Fibroblast of the aortic adventitia (primary cell): ENCODE measurements around the gene EGFR. TPM values are rescaled to one million over a fixed set of nuclear protein-coding genes. Genes with fewer than 3 reads are reported as not detected.

Experiments
- DNase-seq: peaks from one replicate; pipeline ENCODE4 v3.0.0-alpha.2; 2010; ENCODE audit warnings: low read depth
- H3K4me3 ChIP-seq: 2 replicates; pipeline ENCODE4 v1.5.1; 2011; ENCODE audit warnings: low read depth, mild to moderate bottlenecking, control low read depth, low read length, moderate library complexity
- CTCF ChIP-seq: IDR thresholded peaks from 2 replicates; pipeline ENCODE4 v1.5.1; 2011; ENCODE audit warnings: mild to moderate bottlenecking, low read length, control low read depth, inconsistent platforms; ENCODE audit not compliant: insufficient read depth
- total RNA-seq: library from RNA; depleted of rRNA; stranded (reverse); fragments of >200 nt; gene quantifications from 2 replicates; pipeline ENCODE4 v1.2.3, GENCODE V29; 2012; ENCODE audit warnings: low replicate concordance

Gene EGFR
- total RNA-seq, 1 donor, result 147 TPM

DNA sequence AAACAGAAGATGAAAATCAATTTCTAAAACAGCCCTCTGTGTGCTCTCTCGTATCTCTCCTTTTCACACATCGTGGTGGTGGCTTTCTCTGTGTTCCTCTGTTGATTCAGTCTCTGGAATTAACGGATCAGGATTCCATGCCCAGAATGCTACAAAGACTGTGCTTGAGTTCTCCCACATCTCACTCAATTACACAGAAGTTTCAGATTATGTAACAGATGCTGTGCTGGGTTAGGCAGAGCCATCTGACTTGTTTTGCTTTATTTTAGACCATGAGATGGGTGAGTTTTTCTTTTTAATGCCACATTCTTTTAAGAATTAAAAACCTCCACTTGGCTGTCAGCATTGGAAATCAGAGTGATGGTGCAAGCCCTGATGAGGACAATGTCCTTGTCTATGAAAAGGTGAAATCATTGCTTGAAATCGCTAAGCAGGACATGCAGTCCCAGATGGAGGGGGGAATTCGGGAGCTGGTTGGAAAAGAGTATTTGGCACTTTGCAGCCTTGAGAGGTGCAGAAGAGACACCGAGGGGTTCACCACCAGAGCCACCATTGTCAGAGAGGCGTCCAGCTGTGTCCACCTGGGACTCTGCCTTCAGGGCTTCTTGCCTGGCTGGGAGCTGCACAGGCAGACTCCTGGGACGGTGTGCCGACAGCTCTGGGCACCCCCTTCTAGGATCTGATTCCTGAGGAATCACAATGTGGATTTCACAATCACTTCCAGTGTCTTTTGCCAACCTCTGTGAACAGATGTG lies 80.4 kb downstream of the EGFR start:
- TF ChIP-seq CTCF, result no peak
- no peak overlapping the region for H3K4me3 ChIP-seq
- peak; percentile 78 for DNase-seq

DNA sequence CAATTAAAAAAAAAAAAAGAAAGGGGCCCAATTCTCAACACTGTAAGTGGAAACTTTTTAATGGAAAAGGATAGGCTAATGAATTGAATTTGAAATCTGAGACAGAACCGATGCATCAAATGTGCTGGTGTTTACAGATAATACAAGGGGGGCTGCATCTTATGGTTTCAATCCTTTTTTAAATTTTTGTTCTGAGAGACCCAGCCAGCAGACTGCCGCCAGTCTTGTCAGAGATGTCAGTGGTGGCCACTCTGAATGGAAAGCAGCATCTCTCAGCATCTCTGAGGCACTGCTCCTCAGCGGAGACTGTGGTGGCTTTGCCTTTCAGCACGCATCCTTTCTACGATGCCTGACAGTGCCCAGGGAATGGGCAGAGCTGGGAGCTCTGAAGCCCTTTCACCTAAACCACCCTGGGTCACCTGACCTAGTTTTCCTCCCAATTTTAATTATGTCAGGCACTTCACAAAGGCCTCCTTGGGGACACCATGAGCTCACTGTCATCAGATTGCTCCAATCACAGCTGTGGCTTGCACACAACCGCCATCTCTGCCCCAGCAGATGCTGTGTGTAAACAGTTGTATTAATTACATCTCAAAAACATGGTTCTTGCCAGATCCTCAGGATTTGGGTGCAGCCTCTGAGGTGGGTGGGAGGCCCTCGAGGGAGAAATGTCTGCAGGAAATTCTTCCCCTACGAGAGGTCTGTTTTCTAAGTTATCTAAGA lies 81.2 kb downstream of the EGFR start:
- peak; percentile 24 for DNase-seq
- H3K4me3 ChIP-seq, result no peak overlapping the region
- TF ChIP-seq CTCF, result no peak

GRCh38 chr7:55100544-55101327 lies 81.9 kb downstream of the EGFR start:
- no peak for TF ChIP-seq CTCF
- H3K4me3 ChIP-seq, result no peak overlapping the region
- no peak for DNase-seq

DNA sequence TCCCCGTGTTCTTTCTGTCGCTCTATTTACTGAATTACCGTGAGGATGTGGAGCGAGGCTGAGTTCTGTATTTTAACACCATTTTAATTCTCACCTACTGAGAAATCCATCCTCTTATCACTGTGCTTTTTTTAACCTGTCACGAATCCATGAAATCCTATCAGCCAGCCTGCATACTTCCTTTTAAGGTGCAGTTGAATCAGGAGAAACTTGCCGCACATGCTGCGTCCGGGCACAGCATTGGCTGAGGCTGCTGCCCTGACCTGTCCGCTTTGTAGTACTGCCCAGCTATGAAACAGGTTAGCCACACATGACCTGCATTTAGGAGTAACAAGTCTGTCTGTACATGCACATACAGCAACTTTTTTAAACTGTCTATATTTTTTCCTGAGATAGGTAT lies 82.5 kb downstream of the EGFR start:
- no peak for TF ChIP-seq CTCF
- H3K4me3 ChIP-seq, result no peak overlapping the region
- DNase-seq, result no peak

GRCh38 chr7:55104123-55104522 lies 85.3 kb downstream of the EGFR start:
- DNase-seq, result no peak
- H3K4me3 ChIP-seq, result no peak overlapping the region
- TF ChIP-seq CTCF, result no peak

DNA sequence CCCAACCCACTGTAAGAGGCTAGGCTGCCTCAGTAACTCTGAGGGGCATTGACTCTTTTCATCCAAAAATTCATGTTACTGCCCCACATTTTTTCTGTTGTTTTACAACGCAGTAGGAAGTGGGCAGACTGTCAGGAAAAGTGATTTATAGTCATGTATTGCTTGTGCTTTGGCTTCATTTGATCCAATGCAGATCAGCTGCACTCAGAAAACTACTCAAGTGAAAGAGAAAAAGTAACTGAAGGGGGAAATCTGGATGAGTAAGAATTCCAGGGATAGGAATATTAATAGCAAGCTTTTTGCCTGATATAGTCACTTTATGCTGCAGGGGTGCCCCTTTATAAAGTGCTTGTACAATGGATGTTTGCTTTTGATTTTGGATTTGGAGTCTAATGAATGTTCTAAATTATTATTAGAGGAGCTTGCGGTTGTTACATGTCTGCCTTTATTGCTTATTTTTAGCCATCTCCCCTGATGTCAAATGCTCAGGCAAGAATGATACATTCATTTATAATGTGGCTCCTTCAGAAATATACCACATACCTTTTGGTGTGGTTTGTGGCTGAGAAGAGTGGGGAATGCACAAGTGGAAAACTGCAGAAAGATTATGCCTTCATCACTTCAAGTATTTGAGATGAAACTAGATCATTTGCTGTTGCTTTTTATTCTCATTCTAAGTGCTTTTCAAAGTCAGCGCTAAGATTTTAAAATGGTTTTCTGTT lies 86.1 kb downstream of the EGFR start:
- TF ChIP-seq CTCF, result no peak
- DNase-seq, result peak; percentile 73
- H3K4me3 ChIP-seq, result no peak overlapping the region
